Liver (tissue), 3 donors: Measurements from ENCODE around the gene VBP1.

Experiments
- RAD21 ChIP-seq, 2 donors: IDR thresholded peaks; 2 replicates each; pipeline ENCODE4 v1.6.1; 2016; ENCODE audit warnings: antibody characterized with exemption in 2 of 2, mild to moderate bottlenecking in 2 of 2
- TAF1 ChIP-seq: conservative IDR thresholded peaks from 2 replicates; pipeline ENCODE4 v1.6.1; 2016; ENCODE audit warnings: antibody characterized with exemption, mild to moderate bottlenecking
- YY1 ChIP-seq: IDR thresholded peaks from 2 replicates; pipeline ENCODE4 v1.6.1; 2016; ENCODE audit warnings: antibody characterized with exemption, mild to moderate bottlenecking
- TF ChIP-seq, protein P1 (sequence below): fragments of 150-350 bp; IDR thresholded peaks from 2 replicates; pipeline ENCODE4 v1.5.1; 2017; ENCODE audit warnings: improper control_type of control experiment, low read depth, low read length; ENCODE audit not compliant: missing input control
- TF ChIP-seq, protein P2 (sequence below): IDR thresholded peaks from 2 replicates; pipeline ENCODE4 v1.6.1; 2016; ENCODE audit warnings: antibody characterized with exemption, mild to moderate bottlenecking
- donor health status: healthy.
- donor health status: healthy.

DNA sequence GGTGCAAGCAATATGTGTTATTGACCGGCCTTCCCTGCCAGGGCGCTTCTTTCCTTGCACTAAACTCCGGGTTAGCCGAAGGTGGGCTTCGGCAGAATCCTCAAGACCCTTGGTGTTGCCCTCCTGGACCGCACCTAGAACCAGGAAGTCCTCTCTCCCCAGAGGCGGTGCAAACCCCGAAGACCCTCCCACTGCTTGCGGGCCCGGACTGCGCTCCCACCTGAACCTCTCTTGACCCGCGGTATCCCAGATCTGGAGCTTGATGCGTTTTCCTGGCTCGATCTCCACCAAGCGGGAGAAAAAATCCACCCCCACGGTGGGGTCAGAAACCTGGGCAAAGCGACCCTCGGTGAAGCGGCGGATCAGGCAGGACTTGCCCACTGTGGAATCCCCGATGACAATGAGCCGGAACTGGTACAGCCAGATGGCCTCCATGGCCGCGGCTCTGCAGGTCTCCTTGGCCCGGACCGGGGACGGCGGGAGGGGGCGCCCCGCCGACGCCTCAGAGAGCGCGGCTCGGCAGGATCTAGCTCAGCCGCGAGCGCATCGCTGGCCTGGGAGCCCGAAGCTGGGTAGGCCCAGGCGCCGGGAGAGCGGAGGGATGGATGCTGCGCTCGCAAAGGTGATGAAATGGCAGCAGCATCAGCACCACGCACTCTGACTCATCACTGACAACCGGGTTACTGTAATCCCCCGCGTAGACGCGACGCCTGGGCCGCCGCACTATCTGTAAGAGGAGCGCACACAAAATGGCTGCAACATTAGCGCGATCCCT is 47.8 kb downstream of the VBP1 start, which contains the start of gene RAB39B:
- TF ChIP-seq, protein P1, sequence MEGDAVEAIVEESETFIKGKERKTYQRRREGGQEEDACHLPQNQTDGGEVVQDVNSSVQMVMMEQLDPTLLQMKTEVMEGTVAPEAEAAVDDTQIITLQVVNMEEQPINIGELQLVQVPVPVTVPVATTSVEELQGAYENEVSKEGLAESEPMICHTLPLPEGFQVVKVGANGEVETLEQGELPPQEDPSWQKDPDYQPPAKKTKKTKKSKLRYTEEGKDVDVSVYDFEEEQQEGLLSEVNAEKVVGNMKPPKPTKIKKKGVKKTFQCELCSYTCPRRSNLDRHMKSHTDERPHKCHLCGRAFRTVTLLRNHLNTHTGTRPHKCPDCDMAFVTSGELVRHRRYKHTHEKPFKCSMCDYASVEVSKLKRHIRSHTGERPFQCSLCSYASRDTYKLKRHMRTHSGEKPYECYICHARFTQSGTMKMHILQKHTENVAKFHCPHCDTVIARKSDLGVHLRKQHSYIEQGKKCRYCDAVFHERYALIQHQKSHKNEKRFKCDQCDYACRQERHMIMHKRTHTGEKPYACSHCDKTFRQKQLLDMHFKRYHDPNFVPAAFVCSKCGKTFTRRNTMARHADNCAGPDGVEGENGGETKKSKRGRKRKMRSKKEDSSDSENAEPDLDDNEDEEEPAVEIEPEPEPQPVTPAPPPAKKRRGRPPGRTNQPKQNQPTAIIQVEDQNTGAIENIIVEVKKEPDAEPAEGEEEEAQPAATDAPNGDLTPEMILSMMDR, result no peak
- TF ChIP-seq, protein P2, sequence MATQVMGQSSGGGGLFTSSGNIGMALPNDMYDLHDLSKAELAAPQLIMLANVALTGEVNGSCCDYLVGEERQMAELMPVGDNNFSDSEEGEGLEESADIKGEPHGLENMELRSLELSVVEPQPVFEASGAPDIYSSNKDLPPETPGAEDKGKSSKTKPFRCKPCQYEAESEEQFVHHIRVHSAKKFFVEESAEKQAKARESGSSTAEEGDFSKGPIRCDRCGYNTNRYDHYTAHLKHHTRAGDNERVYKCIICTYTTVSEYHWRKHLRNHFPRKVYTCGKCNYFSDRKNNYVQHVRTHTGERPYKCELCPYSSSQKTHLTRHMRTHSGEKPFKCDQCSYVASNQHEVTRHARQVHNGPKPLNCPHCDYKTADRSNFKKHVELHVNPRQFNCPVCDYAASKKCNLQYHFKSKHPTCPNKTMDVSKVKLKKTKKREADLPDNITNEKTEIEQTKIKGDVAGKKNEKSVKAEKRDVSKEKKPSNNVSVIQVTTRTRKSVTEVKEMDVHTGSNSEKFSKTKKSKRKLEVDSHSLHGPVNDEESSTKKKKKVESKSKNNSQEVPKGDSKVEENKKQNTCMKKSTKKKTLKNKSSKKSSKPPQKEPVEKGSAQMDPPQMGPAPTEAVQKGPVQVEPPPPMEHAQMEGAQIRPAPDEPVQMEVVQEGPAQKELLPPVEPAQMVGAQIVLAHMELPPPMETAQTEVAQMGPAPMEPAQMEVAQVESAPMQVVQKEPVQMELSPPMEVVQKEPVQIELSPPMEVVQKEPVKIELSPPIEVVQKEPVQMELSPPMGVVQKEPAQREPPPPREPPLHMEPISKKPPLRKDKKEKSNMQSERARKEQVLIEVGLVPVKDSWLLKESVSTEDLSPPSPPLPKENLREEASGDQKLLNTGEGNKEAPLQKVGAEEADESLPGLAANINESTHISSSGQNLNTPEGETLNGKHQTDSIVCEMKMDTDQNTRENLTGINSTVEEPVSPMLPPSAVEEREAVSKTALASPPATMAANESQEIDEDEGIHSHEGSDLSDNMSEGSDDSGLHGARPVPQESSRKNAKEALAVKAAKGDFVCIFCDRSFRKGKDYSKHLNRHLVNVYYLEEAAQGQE, result no peak
- TF ChIP-seq YY1, result peak; percentile 20
- TF ChIP-seq RAD21 (IDR thresholded peaks at IDR 0.05), result no peak
- no peak for TF ChIP-seq TAF1
